NT2/D1 (cell line): ENCODE data around the gene EXOSC5.

Source experiments
- SUZ12 ChIP-seq: IDR thresholded peaks from 2 replicates; pipeline ENCODE4 v1.6.1; 2011; ENCODE audit not compliant: insufficient read length, insufficient read depth; ENCODE audit errors: extremely low read depth
- ZNF274 ChIP-seq: IDR thresholded peaks from 2 replicates; pipeline ENCODE4 v1.6.1; 2011; ENCODE audit warnings: mild to moderate bottlenecking, low read depth, low read length

DNA sequence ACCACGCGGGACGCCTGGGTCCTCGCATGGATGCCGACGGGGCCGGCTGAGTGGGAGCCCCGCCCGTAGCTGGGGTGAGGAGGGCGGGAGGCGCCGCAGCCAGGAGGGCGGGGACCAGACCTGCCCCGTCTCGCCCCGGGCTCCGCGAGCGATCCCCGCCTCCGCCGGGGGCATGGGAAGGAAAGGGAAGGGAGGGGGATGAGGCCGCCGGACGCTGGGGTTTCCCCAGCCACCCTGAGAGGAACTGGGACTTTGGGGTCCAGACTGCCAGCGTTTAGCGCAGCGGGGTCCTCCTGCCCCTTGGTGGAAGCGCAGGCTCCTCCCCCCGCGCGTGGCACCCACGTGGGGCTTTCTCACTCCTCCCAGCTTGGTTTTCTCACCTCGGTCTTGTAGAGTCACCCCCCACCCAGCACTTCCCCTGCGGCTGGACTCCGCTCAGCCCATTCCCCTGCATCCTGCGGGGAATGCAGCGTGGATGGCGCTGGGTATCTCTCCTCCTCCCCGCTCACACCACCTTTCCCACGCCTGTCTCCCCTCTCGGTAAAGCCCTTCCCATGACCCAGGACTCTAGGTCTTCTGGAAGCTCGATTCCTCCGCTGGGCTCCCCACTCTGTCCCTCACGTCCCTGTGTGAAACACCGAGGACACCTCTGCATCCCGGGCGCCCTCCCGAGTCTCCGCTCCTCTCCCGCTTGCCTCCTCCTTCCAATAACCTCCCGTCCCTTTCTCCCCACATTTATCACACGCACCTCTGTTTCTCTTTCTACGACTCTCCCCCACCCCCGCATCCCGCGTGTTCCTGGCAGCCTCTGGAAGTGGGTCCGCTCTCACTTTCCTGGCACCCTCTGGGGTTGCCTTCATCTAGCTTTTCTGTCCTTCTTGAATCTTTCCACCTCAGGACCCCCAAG lies 45.6 kb downstream of the EXOSC5 start:
- no peak for TF ChIP-seq SUZ12
- TF ChIP-seq ZNF274: no peak
